GM18907 (cell line): ENCODE measurements around the gene GALNS.

Source experiments
- ATAC-seq: cut with Tn5 transposase; IDR thresholded peaks from one replicate; pipeline ENCODE4 v1.9.1; 2021; ENCODE audit warnings: mild to moderate bottlenecking, moderate library complexity; ENCODE audit not compliant: unreplicated experiment

GALNS gene

GRCh38 chr16:88877564-88878289 is 21.0 kb upstream of the GALNS start:
- ATAC-seq, result no peak

DNA sequence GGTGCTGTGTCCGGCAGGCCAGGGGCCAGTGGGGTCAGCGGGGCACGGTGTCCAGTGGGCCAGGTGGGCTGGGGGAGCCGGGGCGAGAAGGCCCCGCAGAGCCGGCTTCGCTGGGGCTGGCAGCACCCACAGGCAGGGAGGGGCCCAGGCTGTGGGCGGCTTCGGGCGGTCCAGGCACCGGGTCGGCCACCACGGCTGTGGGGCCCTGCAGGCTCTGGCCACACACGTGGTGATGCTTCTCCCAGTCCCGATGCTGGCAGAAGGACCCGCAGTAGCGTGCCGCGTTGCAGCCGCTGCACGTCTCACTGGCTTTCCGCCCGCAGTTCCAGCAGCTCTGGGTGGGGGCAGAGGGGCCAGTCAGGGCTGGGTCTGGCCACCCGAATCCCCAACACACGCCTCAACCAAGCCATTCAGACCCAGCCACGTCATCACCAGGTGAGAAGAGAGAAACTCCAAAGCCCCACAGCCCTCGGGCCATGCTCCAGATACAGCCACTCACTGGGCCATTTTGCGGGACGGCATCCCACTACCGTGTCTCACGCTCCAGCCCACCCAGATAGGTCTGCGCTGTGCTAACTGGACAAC is 20.3 kb upstream of the GALNS start:
- no peak for ATAC-seq

DNA sequence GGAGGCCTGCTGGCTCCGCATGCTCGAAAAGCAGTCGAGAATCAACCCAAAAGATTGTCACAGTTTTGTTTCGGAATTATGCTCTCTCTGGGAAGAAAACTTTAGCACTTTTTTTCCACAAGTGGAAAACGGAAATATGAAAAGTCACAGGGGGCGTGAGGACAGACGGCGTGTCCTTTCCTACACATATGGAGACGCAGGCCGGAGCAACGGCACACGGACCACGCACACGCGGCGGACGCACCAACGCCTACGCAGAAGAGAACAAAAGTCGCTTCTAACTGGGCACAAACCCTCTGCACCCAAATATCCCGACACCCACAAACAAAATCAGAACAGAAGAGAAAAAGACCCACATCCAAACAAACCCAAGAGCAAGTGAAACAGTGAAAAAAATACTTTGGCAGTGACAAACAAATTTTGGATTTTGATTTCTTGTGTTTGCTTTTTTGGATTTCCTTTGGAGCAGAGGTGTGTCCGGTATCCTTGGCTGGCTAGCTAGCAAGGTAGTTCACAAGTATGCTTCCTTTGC is 19.0 kb upstream of the GALNS start:
- ATAC-seq, result no peak

DNA sequence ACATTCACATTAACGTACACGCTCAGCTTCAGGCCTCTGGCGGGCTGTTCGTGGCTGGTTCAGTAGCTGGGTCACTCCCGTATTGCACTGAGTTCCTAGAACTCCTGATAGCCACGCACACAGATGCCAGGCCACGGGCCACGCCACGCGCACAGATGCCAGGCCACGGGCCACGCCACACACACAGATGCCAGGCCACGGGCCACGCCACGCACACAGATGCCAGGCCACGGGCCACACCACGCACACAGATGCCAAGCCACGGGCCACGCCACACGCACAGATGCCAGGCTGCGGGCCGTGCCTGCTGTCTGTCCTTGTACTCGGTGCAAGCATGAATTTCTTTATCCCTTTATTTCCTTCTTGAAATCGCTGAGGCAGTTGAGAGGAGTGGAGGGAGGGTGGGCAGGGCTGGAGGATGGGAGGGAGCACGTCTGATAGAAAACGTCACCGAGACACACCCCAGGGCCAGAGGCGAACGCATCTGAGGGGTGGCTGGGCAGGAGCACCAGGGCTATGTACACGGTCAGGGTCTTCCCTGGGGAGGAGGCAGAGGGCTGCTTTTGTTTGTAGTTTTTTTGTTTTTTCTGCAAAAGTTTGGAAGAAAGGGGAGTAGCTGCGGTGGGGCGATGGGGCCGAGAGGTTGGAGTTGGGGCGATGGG is 18.3 kb upstream of the GALNS start:
- no peak for ATAC-seq

DNA sequence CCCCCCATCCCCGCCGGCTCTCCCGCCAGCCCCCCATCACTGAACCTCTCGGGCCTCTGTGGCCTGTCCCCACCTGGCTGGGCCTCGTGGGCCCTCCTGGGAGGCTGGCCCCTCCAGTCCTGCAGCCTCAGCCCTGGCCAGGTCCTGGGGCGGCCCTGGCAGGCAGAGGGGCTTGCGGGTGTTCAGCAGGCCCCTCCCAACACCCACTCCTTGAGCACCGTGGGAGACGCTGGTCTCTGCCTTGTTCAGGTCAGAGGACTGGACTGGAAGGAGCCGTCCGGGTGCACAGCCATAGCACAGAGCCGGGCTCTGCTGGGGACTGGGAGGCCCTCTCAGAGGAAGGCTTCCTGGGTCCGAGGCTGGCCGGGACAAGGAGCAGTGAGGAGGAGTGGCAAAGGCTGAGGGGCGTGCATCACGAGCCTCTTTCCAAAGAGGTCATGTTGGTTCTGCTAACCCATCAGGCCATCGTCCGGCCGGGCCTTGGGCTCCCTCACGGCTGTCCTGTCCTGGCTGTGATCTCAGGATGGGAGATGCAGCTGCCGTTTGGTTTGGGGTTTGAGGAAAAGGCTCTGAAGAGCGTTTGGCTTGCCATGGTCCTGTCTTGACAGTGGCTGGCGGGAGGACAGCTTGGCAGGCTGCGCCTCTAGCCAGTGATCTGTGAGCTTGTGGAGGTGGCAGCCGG is 16.0 kb upstream of the GALNS start:
- no peak for ATAC-seq

DNA sequence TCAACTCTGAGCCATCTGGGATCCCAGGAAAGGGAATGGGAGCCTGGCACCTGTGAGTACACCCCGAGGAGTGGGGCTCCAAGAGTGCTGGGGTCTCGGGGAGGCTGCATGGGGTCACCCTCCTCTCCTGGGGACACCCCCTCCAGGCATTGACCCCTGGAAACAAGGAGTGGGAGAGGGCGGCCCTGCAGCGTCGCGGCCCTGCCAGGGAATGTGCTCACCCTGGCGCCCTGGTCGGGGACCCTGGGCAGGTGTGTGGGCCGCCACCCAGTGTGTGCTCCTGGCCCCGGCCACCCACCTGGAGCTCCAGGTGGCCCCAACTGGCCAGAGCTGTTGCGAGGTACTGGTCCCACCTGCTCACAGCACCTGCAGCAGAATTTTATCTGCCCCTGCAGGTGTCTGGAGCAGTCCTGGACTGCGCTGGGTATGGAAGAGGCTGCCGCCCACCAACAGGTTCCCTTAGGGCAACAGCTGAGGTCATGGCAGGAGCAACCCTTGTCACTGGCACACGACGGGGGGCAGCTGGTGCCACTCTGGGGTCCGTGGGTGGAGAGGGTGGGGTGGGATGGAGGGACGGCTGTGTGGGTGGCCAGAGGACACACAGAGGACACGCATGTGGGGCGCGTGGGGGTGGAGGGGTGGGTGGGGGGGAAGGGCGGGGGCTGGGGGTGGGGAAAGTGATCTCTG is 15.1 kb upstream of the GALNS start:
- ATAC-seq, result no peak

- no peak for ATAC-seq
Observed at GRCh38 chr16:88871349-88871702, 14.6 kb upstream of the GALNS start.

DNA sequence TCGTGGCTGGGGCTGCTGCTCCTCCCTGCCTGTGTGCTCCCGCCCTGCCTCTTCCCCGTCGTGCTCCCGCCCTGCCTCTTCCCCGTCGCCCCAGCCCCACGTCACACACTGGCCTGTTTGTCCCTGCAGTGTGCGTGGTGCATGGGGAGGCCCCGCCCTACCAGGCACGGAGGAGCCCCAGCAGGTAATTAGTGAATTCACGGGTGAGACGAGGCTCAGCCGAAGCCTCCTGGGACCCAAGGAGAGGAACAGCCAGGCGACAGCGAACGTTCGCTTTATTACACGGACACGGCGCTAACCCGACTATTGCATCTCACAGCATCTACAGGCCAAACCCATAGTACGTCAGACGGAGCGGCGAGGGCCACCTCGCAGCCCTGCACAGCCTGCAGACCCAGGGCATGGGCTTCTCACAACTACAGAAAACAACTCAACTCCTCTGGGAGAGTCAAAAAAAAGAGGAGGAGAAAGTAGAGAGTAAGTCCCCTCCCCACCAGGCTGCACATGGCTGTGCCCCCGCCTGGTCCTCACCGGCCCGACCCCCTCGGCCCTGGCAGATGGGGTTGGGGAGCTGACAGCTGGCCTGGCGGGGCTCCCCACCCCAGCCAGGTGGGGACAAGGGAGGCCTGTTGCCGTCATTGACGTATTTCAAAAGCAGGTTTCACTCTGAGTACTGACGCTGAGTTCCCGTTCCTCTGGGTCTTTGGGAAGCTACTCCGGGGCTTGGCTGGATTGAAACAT is 14.0 kb upstream of the GALNS start:
- no peak for ATAC-seq

DNA sequence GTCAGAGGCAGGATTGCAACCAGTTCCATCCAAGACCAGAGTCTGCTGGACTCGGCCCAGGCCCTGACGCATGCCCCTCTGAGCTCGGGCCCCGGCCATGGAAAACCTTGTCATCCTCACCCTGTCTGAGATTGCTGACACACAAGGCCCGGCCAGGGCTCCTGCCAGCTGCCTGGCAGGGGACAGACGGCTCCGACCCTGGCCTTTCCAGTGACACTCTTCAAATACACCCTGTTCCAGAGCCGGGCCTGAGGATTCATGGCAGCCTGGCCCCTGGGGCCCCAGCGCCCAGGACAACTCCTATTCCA is 12.9 kb upstream of the GALNS start:
- no peak for ATAC-seq

GRCh38 chr16:88868974-88869672 is 12.4 kb upstream of the GALNS start:
- no peak for ATAC-seq

DNA sequence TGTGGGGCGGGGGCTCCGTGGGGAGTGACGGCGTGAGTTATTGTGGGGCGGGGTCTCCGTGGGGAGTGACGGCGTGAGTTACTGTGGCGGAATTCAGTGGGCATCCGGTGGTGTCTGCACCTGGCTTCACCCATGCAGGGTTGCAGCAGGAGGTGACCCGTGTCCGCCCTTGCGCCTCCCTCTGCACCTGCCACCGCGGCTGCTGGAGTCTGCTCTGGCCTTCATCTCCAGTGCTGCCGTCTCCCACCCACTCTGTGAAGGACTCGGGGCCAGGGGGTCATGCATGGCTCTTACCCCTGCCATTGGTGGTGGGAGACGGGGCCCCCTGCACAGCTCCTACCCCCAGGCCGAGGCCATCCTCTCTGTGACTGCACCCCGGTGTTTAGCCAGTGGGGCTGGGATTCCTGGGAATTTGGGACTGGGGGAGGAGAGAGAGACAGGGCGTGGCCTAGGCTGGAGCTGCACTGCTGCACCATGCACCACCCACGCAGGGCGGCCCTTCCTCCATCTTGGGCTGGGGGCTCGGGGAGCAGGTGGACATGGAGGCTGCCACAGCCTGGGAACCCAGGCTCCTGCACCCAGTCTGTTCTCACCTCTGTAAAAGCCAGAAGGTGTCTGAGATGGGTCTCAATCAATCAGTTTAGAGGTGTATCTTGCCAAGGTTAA is 11.0 kb upstream of the GALNS start:
- ATAC-seq, result no peak

DNA sequence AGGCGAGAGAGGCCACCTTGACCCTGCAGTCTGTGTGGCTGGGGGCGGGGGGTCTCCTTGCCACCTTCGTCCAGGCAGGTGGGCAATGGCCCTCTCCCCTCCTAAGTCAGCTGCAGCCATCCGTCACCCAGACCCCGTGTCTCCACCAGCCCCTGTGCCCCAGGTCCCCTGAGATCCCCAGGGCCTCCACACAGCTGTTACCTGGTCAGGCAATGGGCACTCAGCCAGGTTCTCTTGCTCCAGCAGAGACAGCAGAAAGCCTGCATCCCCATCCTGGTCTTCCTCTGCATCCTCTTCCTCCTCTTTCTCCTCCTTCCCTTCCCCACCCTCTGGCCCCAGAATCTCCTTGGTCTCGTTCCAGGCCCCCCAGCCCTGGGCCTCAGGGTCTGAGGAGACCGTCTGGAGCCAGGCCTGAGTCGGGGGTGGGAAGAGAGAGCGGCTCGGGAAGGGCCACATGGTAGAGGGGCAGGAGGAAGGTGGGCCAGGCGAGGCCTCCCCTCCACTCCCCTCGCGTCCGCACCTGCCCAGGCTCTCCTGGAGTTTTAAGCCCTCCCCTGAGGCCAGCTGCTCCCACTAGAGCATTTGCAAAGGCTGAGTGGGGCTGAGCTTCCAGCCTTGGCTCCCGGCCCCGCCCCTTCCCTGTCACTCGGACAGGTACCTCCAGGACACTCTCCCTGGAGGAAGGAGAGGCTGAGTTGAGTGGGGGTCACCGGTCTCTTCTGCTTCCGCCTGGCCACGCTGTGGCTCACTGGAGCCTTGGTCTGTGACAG is 9.6 kb upstream of the GALNS start, which contains the start of gene PABPN1L:
Gene PABPN1L, minus strand, starts transcription at position 510 of the 770 bp plus-strand sequence. Its CDS starts 54 bp downstream, at position 456.
- ATAC-seq, result no peak

GRCh38 chr16:88865742-88866141 is 9.0 kb upstream of the GALNS start:
- no peak for ATAC-seq

GRCh38 chr16:88865310-88865709 is 8.6 kb upstream of the GALNS start:
- ATAC-seq, result no peak

GRCh38 chr16:88864521-88864920 is 7.8 kb upstream of the GALNS start:
- ATAC-seq, result no peak

DNA sequence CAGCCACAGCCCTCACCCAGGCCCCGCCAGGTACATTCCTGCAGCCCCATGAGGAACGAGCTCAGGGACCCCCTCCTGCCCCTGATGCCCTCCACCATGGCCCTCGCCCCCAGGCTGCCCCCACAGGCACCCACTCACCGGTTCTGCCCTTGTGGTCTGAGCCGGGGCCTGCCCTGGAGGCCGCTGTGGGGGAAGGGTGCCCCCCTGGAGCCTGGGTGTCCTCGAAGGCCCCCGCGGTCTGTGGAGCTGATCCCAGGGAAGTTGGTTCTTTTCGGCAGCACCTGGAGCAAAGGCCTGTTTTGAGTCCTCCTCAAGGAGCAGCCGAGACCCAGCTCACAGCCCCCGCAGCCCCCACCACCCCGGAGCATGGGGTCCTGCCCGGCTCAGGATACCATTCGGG is 7.4 kb upstream of the GALNS start:
- no peak for ATAC-seq

DNA sequence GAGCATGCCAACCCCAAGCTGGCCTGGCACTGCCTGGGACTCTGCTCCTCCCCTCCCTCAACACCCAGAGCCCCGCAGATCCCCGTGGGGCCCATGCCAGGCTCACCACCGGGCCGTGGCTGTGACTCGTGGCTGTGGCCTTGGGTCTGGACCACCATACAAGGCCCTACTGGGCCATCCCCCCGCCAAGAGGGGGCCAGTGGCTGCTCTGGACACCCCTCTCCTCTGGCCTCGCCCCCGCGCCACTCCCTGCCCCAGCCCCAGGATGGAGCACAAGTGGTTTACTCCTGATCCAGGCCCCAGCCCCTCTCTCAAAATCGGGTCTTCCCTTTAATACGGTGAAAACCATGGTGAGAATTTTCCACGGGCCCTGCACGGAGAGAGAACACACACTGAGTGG is 6.7 kb upstream of the GALNS start:
- no peak for ATAC-seq

- ATAC-seq, result no peak
Observed at GRCh38 chr16:88862968-88863367, 6.2 kb upstream of the GALNS start.

- ATAC-seq, result no peak
Observed at GRCh38 chr16:88861359-88861758, 4.6 kb upstream of the GALNS start.
